Transverse colon (tissue), 4 donors: ENCODE data around the gene CLSTN2.

Experiments used
- EP300 ChIP-seq: sonication (generic); formaldehyde crosslinking; IDR thresholded peaks from one replicate; pipeline ENCODE4 v1.6.1; 2017; ENCODE audit warnings: antibody characterized with exemption, low read depth
- POLR2A ChIP-seq: fragments of 450-650 bp; IDR thresholded peaks from one replicate; pipeline ENCODE4 v1.6.1; 2016; ENCODE audit warnings: antibody characterized with exemption, mild to moderate bottlenecking, moderate library complexity
- POLR2AphosphoS5 ChIP-seq, 3 donors: sonication (generic); formaldehyde crosslinking; IDR thresholded peaks; one replicate each; pipeline ENCODE4 v1.6.1; 2016; ENCODE audit warnings: antibody characterized with exemption in 3 of 3
- TF ChIP-seq, protein P1 (sequence below), 5 experiments: fragments of 200-600 bp in 3 of 5; fragments of 450-650 bp in 2 of 5; sonication (generic) in 3 of 5; IDR thresholded peaks; 1 replicate in 2 of 5; 2 replicates in 3 of 5; pipeline ENCODE4 v1.5.1; 2016 to 2017; ENCODE audit warnings: antibody characterized with exemption in 5 of 5, inconsistent platforms in 3 of 5, mild to moderate bottlenecking in 2 of 5, moderate library complexity in 1 of 5

DNA sequence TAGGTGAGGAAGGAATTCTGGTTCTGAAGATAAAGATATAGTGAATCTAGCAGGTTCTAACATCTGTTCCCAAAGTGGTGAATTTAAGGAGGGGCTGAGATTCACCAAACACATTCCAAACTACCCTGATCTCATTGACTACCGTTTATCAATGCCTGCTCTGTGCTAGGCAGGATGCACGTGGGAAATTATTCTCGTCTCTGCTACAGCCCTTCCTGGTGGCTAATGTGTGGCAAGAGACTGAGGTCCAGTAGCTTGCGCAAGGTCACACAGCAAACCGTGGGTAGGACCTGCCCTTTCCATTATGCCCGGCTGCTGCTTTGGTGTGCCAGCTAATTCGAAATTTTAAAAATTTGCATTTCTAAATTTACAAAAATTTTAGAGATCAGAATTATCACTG, 533.4 kb downstream of the CLSTN2 start:
- TF ChIP-seq POLR2AphosphoS5 (IDR thresholded peaks at IDR 0.05) (no peak), POLR2A (no peak), EP300 (no peak)
- TF ChIP-seq, protein P1, sequence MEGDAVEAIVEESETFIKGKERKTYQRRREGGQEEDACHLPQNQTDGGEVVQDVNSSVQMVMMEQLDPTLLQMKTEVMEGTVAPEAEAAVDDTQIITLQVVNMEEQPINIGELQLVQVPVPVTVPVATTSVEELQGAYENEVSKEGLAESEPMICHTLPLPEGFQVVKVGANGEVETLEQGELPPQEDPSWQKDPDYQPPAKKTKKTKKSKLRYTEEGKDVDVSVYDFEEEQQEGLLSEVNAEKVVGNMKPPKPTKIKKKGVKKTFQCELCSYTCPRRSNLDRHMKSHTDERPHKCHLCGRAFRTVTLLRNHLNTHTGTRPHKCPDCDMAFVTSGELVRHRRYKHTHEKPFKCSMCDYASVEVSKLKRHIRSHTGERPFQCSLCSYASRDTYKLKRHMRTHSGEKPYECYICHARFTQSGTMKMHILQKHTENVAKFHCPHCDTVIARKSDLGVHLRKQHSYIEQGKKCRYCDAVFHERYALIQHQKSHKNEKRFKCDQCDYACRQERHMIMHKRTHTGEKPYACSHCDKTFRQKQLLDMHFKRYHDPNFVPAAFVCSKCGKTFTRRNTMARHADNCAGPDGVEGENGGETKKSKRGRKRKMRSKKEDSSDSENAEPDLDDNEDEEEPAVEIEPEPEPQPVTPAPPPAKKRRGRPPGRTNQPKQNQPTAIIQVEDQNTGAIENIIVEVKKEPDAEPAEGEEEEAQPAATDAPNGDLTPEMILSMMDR (IDR thresholded peaks at IDR 0.05): no peak
